A549 (cell line): ENCODE measurements around the gene PTGFRN.

Source experiments
- EHMT2 ChIP-seq: fragments of 200-600 bp; sonication (generic); IDR thresholded peaks from 2 replicates; pipeline ENCODE4 v1.6.1; 2016; ENCODE audit warnings: antibody characterized with exemption, low read depth, mild to moderate bottlenecking, moderate library complexity
- EP300 ChIP-seq, 2 experiments: fragments of >200 bp; sonication (Bioruptor Twin); formaldehyde crosslinking; IDR thresholded peaks; 2 replicates in 1 of 2; 3 replicates in 1 of 2; pipeline ENCODE4 v1.6.1; 2016 to 2017
- POLR2A ChIP-seq: IDR thresholded peaks from 2 replicates; pipeline ENCODE4 v1.6.1; 2012; ENCODE audit warnings: mild to moderate bottlenecking, low read length

DNA sequence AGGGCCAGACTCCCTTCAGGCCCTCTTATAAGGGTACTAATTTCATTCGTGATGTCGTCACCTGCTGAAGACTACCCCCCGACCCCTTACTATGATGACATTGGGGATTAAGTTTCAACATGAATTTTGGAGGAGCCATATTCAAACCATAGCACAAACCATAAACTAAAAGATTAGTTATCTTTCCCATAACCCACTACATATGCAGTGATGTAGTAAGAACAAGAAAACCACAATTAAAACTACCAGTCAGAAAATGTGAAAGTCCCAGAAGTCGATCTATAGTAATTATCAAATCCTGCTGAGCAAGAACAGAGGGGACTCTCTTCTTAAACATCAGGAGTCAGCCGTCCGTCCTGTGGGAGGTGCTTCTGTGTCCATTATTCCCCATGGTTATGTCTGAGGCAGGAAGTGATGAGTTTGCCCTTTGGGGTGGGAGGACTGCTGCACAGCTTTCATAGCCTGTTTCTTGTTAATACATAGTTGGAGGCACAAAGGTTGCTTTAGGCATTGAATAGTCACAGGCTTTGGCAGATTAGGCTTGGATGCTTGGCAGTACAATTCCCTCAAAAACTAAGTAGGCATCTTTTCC lies 35.9 kb upstream of the PTGFRN start:
- TF ChIP-seq EP300 (IDR thresholded peaks at IDR 0.05): no peak
- TF ChIP-seq EHMT2: no peak
- no peak for TF ChIP-seq POLR2A
